GM11168 (cell line): Measurements from ENCODE around the gene PPP6R2.

ENCODE experiments used
- in situ Hi-C: fragments of 300-500 bp; cut with MboI; formaldehyde crosslinking; loops from one replicate; pipeline ENCODE4 v1.12.0; 2022; ENCODE audit warnings: low sequenced_read_pairs; ENCODE audit not compliant: unreplicated experiment

Gene PPP6R2

GRCh38 chr22:50439871-50440331, 96.8 kb downstream of the PPP6R2 start:
- in situ Hi-C loops: no loop called here

GRCh38 chr22:50440544-50441249, 97.6 kb downstream of the PPP6R2 start:
- in situ Hi-C loops: no loop called here

GRCh38 chr22:50441428-50441993, 98.4 kb downstream of the PPP6R2 start:
- in situ Hi-C loops: no loop called here

DNA sequence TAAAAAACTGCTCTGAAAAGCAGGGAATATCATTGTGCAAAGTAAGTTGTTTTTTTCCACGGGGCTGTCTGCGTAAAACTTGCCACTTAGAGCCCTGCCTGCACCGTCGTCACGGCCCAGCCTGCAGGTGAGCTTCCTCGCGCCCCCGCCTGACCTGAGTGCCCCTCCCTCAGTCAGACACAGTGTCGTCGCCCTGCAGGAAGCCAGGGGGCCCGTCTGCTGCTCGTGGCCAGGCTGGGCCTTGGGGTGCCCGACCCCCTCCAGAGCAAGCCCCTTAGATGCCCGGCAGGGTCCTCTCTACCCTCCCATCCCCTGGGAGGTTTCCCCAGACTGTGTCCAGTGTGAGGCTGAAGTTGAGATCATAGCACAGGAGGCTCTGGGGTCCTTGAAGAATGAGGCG, 100.1 kb downstream of the PPP6R2 start:
- in situ Hi-C loops: no loop called here

DNA sequence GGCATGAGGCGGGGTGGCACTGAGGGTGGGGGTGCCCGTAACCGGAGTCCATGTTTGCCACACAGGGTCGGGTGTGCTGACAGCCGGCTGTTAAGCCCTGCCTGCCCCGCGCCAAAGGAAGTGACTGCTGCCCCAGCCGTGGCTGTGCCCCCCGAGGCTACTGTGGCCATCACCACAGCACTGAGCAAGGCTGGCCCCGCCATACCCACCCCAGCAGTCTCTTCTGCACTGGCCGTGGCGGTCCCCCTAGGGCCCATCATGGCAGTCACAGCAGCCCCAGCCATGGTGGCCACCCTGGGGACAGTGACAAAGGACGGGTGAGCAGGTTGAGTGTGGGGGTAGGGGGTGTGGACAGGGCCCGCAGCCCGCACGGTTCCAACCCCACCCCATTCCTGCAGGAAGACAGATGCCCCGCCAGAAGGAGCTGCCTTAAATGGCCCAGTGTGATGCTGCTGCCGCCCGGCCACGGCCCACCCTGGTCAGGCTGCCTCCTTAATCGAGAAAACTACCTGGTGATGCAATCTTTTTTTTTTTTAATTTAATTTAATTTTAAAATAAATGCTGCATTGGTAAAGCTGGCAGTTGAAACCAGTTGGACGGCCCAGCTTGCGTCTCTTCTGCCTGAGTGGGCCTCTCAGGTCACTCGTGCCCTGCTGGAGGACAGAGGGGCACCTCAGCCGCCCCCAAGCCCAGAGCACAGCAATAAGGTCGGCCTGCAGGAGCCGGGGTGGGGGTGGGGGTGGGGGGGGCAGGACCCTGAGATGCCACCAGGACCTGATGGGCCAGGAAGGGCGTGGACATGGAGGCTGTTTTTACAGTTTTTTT, 100.9 kb downstream of the PPP6R2 start:
- in situ Hi-C loops: no loop called here

DNA sequence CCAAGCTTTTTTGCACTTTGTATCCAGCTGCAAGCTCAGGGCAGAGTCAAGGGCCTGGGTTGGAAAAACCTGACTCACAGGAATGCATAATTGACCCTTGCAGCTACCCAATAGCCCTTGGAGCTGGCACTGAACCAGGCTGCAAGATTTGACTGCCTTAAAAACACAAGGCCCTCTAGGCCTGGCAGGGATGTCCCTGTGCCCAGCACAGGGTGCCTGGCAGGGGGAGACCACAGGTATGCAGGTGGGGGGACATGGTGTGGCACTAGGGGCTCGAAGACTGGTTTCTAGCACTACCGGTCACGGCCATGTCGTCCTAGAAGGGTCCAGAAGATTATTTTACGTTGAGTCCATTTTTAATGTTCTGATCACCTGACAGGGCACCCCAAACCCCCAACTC, 101.5 kb downstream of the PPP6R2 start:
- in situ Hi-C loops: no loop called here

DNA sequence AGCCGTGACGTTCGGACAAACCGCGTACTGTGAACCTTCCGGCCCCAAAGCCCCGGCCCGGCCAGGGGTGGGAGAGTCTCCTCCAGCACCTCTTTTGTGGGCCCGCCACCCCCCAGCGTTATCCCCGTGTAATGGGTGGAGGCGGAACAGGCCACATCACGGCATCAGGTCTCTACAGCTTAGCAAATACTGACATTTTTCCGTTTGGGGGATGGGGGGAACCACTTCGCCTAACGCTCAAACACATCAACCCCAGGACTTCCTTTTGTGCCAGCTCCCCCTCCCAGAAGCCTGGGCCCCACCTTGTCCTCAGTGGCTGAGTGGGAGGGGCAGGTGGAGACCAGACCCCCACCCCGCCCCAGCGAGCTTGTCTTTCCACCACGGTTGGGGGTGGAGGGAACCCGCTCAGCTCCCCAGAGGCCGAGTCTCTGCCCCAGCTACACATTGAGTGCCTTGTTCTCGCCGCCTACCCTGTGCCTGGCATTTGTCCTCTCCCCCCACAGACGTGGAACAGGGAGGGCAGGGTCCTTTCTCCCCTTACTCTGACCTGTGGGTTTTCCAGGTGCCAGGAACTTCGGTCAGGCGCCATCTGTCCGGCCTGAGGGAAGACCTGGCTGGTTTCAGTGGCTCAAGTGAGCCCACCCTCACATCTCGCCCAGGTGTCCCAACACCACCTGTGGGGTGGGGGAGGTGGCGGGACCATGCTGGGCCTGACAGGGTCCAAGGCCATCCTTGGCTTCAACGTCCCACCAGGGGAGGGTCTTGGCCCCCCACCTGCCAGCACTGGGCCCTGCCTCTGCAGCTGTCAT, 102.1 kb downstream of the PPP6R2 start:
- in situ Hi-C loops: no loop called here

DNA sequence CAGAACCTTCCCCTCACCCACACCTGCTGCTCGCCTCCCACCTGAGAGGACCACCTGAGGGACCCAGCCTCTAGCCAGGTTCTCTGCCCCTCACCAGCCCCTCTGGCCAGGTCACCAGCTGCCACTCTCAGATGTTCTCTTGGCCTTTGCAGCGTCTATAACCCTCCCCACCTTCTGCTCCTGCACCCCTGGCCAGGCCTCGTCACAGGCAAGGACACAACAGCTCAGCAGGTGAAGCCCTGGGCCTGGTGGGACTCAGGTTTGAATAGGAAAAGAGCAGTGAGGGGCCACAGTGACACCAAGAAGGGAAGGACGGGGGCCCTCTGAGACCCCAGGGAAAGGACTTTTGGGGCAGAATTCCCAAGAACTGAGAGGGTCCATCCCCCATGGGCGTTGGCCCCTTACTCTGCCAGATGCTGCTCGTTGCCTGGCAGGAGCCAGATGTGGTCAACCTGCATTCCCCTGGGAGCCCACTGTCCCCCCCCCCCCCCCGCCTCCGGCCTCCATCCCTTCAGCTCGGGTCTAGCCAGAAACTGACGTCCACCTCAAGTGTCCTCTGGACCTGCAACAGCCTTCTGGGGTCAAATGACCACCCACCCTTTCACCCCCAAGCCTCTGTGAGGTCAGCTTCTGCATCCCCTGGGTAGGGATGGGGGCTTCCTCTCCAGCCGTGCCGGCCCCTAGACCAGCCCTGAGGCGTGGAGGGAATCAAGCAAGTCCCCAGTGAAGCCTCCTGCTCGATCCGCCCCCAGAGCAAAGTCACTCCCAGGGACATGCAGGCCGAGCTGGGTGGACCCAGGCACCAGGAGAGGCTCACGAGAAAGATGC, 103.0 kb downstream of the PPP6R2 start:
- in situ Hi-C loops: no loop called here

DNA sequence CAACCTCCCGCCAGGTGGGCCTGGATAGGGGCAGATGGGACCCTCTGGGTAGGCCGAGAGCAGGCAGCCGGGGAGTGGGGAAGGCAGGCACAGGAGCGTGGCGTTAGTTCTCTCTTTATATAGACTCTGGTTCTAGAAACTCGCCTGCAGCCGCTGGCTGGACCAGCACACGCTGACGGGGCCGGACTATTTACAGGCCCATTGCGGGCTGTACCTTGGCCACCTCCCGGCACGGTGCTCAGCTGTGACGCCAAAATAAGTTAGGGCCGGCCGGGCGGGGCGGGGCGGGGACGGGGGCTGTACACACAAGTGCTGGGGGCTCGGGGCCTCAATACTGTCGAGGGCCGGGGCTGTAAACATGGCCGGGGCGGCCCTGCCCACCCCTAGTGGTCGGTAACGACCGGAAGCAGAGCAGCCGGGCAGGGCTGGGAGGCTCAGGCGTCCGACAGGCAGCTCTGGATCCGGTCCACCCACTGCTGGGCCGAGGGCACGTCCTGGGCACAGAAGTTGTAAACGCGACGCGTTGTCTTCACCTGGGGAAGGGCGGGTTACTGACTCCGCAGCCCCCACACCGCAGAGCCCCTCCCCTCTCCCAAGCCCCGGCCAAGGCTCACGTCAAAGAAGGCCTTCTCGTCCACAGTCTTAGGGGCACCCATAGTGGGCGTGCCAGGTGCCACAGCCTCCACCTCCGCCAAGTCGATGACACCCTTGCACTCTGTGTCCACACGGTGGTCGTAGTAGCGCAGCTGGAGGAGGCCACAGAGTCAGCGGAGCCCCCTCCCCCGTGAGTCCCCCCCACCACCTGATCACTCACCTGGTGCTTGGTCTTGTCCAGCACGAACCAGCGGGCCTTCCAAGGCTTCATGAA, 103.8 kb downstream of the PPP6R2 start:
- in situ Hi-C loops: no loop called here

- in situ Hi-C loops: no loop called here
Observed at GRCh38 chr22:50447576-50448551, 104.7 kb downstream of the PPP6R2 start.

- in situ Hi-C loops: no loop called here
Observed at GRCh38 chr22:50452649-50453048, 109.5 kb downstream of the PPP6R2 start.

GRCh38 chr22:50454556-50455075, 111.5 kb downstream of the PPP6R2 start:
- in situ Hi-C loops: no loop called here

DNA sequence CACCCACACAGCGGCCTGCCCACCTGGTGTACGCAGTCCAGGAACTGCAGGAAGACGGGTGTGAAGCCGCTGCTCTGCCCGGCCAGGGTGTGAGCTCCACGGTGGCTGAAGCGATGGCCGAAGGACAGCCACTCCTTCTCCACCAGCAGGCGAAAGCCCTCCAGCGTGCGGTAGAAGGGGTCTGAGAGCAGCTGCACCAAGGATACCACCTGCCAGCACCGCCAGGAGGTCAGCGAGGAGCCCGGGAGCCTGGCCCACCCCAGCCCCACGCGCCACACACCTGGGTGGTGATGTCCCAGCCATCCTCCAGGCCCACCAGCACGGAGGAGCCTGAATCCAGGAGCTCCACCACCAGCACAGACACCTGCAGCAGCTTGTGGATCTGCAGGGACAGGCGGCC, 112.1 kb downstream of the PPP6R2 start:
- in situ Hi-C loops: no loop called here

DNA sequence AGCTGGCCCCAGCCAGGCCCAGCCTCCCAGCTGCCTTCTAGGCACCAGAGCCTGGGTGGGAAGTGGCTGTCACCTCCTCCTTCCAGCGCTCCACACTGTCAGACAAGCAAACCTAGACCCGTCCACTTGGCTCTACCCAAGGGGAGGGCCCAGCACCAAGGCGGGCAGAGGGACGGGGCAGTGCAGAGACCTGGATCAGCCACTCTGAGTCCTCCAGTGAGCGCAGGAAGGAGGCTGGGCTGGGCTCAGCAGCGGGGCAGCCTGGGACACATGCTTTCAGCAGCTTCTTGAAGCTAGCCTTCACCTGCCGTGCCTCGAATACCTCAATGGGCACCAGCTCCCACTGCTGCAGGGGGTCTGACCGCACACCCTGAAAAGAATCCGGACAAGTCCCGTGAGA, 112.9 kb downstream of the PPP6R2 start:
- in situ Hi-C loops: no loop called here

DNA sequence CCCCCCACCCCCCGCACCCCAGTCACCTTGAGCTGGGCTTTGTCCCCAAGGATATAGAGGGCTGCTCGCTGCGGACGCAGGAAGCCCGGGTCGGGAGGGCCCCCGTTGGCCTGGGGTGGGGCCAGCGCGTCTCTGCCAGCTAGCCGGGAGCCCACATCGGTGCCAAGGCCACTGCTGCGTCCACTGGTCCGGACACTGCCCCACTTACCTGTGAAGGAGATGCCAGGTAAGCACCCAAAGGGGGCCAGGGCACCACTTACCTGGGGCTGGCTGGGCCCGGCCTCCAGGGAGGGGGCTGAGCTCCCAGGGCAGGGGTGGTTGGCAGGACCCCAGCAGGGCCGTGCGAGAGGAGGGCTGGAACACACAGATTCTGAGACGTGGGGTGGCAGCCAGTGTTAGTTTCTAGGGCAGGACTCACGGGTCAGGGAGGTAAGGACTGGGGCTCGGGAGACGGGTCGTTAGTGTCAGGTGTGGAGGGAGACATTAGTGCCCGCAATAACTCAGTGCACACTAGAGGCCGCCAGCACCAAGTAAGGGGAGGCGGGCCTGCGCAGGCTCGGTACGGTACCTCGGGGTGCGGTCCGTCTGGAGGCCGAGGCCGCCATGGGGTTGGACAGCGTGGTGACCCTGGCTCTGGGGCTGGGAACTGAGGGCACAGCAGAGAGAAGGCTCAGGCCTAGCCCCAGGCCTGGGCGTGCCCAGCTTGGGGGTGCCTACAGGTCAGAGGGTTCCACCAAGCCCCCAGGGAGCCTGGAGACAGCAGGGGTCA, 113.5 kb downstream of the PPP6R2 start:
- in situ Hi-C loops: no loop called here

DNA sequence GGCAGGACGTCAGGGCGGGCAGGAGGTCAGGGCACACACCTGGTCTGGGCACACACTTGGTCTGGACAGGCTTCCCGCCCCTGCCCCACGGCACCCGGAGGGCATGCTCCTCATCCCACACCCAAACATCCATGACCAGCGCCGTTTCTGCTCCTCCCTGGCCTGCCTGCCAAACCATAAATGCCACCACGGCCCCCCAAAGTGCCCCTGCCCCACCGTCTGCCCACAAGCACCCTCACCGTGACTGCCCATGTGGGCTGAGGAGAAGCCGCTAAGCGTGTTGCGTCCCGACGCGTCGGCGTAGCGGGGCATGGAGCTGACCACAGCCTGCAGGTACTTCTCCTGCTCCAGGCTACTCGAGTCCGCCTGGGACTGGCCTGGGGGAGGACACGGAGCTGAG, 115.9 kb downstream of the PPP6R2 start:
- in situ Hi-C loops: no loop called here
